ENCODE data around the gene SLC9A9. TPM values are rescaled to one million over a fixed set of nuclear protein-coding genes. Genes with fewer than 3 reads are reported as not detected.

The SLC9A9 gene
- total and polyA plus RNA-seq, 2 of the 8 experiments (the other 6 are each of a cell fraction or from before 2014, with no cell fraction given) = 0.48 to 1.1 TPM

DNA sequence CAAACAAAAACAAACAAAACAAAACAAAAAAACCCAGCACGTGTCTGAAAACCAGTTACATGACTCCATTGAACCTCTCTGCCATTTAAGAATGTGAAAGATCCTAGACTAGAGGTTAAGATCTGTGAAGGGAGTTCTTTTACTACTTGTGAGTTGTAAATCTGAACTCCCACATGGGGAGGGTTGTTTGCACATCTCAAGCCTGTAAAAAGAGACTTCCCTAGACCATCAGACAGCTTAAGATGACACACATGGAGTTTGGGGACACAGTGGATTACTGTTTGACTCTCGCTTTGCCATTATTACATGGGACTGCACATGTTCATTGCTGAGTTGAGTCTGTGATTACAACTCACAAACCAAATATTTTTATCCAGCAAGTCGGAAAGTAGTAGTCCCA is 171.5 kb downstream of the SLC9A9 start:
- CTCF ChIA-PET (ENCODE audit: partially characterized antibody) = interaction anchor here (1.1 to 5.9 kb wide), 2 partner anchors 26 to 552 kb away, joined by 4 to 48 read pairs; no protein-coding TSS in a partner anchor
- Histone ChIP-seq H3K9ac (replicated peaks in 1 of 4; ENCODE audit: extremely low read depth in 1 of 4, low read depth in 3 of 4, low read length in 3 of 4) (no peak overlapping the region), H4K5ac (ENCODE audit: insufficient read length, low read depth, low read length) (no peak overlapping the region), H4K91ac (replicated peaks; ENCODE audit: insufficient read length, low read length) (no peak overlapping the region), H3K4ac (replicated peaks; ENCODE audit: insufficient read length, low read depth, low read length) (no peak overlapping the region), H4K20me1 (replicated peaks in 1 of 2; ENCODE audit: control insufficient read depth in 1 of 2, insufficient read depth in 2 of 2, low read length in 2 of 2) (no peaks in the 10 kb centered on the region), H2BK20ac (ENCODE audit: low read length) (no peak overlapping the region), H2AK5ac (ENCODE audit: low read depth, low read length) (no peak overlapping the region), H3K79me2 (ENCODE audit: control insufficient read depth in 1 of 2, insufficient read depth in 2 of 2, low read length in 2 of 2) (no peaks in the 10 kb centered on the region), H2BK5ac (ENCODE audit: low read depth, low read length) (no peak overlapping the region), H4K8ac (ENCODE audit: extremely low read depth, insufficient read depth, low read length) (no peak overlapping the region), H3K23ac (ENCODE audit: insufficient read length) (no peak overlapping the region), H3K56ac (replicated peaks; ENCODE audit: insufficient read length, low read depth, low read length) (no peak overlapping the region), H2BK15ac (ENCODE audit: low read length) (0 out of 2 replicates have a peak overlapping the region, but pooled peaks have one; percentile 68), H2BK12ac (ENCODE audit: low read depth, low read length) (no peak overlapping the region), H3K4me1 (replicated peaks in 1 of 4; ENCODE audit: control insufficient read depth in 3 of 4, insufficient read depth in 4 of 4, low read length in 3 of 4) (no peaks in the 10 kb centered on the region), H3K36me3 (ENCODE audit: control insufficient read depth in 2 of 4, insufficient read depth in 4 of 4, low read length in 3 of 4) (no peaks in the 10 kb centered on the region), H3K27ac (ENCODE audit: low read depth, low read length) (no peak overlapping the region), H3K14ac (ENCODE audit: insufficient read length) (no peak overlapping the region), H3K4me3 (ENCODE audit: extremely low read depth in 1 of 4, insufficient read depth in 2 of 4, low read depth in 3 of 4, low read length in 4 of 4) (no peak overlapping the region), H3K18ac (ENCODE audit: extremely low read depth, low read length) (no peak overlapping the region), H2BK120ac (replicated peaks; ENCODE audit: low read depth, low read length) (no peak overlapping the region), H3K23me2 (ENCODE audit: low read depth, low read length) (no peaks in the 10 kb centered on the region), H3K27me3 (replicated peaks in 1 of 4; ENCODE audit: control insufficient read depth in 3 of 4, extremely low read depth in 1 of 4, insufficient read depth in 3 of 4, low read length in 3 of 4) (no peaks in the 10 kb centered on the region), H3K4me2 (ENCODE audit: insufficient read depth in 1 of 2, low read depth in 2 of 2, low read length in 2 of 2) (no peak overlapping the region), H2AFZ (ENCODE audit: low read length) (no peak overlapping the region), H3K79me1 (ENCODE audit: low read depth, low read length) (no peaks in the 10 kb centered on the region), H3K9me3 (ENCODE audit: insufficient read depth in 2 of 2, low read depth in 1 of 2, low read length in 1 of 2) (no peaks in the 10 kb centered on the region)
- POLR2A ChIA-PET (ENCODE audit: partially characterized antibody) = no interaction called here
- TF ChIP-seq ZNF274 (IDR thresholded peaks at IDR 0.05; ENCODE audit: borderline replicate concordance, extremely low read depth, low read length) (no peak), TCF12 (IDR thresholded peaks at IDR 0.05; ENCODE audit: low read depth, low read length) (no peak), ATF2 (IDR thresholded peaks at IDR 0.05; ENCODE audit: low read length) (no peak), FOSL1 (IDR thresholded peaks at IDR 0.05; ENCODE audit: insufficient read depth, low read depth, low read length) (no peak), JUND (IDR thresholded peaks at IDR 0.05; ENCODE audit: low read length) (no peak), TBP (IDR thresholded peaks at IDR 0.05; ENCODE audit: low read depth, low read length) (no peak)
- DNase-seq (ENCODE audit: low read depth in 1 of 2, low spot score in 2 of 2) (no peak), FAIRE-seq (no peak)
- 93% methylated on average over 3 of the region's 3 CpGs; no CpG with 5 or more reads in 1 of the 2 experiments for WGBS, 2 experiments (ENCODE audit: extremely low coverage in 1 of 2, insufficient coverage in 1 of 2, insufficient read length in 1 of 2, insufficient replicate concordance in 2 of 2, low coverage in 1 of 2, low lambda C conversion rate in 2 of 2, missing lambda C conversion rate in 1 of 2)
